Duodenal mucosa (tissue), 2 donors: ENCODE results near the gene CDK6.

Source experiments
- H3K27ac ChIP-seq: one replicate; pipeline ENCODE4 v1.7.0; 2013; ENCODE audit warnings: low read depth, low read length
- H3K27me3 ChIP-seq, 2 donors: one replicate each; pipeline ENCODE4 v1.7.0; 2013; ENCODE audit warnings: low read length in 2 of 2, control low read depth in 1 of 2; ENCODE audit not compliant: insufficient read depth in 2 of 2, control insufficient read depth in 1 of 2
- H3K36me3 ChIP-seq, 2 donors: one replicate each; pipeline ENCODE4 v1.7.0; 2013; ENCODE audit warnings: low read length in 2 of 2, control low read depth in 1 of 2; ENCODE audit not compliant: insufficient read depth in 2 of 2, control insufficient read depth in 1 of 2
- H3K4me1 ChIP-seq, 2 donors: one replicate each; pipeline ENCODE4 v1.7.0; 2013; ENCODE audit warnings: low read length in 2 of 2, control low read depth in 1 of 2; ENCODE audit not compliant: insufficient read depth in 2 of 2, control insufficient read depth in 1 of 2
- H3K4me3 ChIP-seq, 2 donors: one replicate each; pipeline ENCODE4 v1.7.0; 2013; ENCODE audit warnings: low read length in 2 of 2, low read depth in 1 of 2
- H3K9ac ChIP-seq, 2 donors: one replicate each; pipeline ENCODE4 v1.7.0; 2013; ENCODE audit warnings: low read length in 2 of 2, low read depth in 1 of 2
- H3K9me3 ChIP-seq, 2 donors: one replicate each; pipeline ENCODE4 v1.7.0; 2013; ENCODE audit warnings: low read length in 2 of 2, control low read depth in 1 of 2; ENCODE audit not compliant: control insufficient read depth in 1 of 2

The CDK6 gene

GRCh38 chr7:92682330-92682729, 154.0 kb downstream of the CDK6 start:
- no peaks in the 10 kb centered on the region for H3K27me3 ChIP-seq
- H3K4me3 ChIP-seq = no peak overlapping the region
- H3K36me3 ChIP-seq = no peaks in the 10 kb centered on the region
- no peaks in the 10 kb centered on the region for H3K9me3 ChIP-seq
- H3K27ac ChIP-seq = no peak overlapping the region
- peaks cover 13 to 25% of the 10 kb centered on the region in 2 donors for H3K4me1 ChIP-seq
- no peak overlapping the region for H3K9ac ChIP-seq

GRCh38 chr7:92681633-92682032, 154.7 kb downstream of the CDK6 start:
- Histone ChIP-seq H3K27ac (no peak overlapping the region), H3K27me3 (no peaks in the 10 kb centered on the region), H3K4me3 (no peak overlapping the region), H3K9ac (no peak overlapping the region), H3K4me1 (peaks cover 13 to 25% of the 10 kb centered on the region in 2 donors), H3K36me3 (no peaks in the 10 kb centered on the region), H3K9me3 (no peaks in the 10 kb centered on the region)

GRCh38 chr7:92680442-92680841, 155.9 kb downstream of the CDK6 start:
- Histone ChIP-seq H3K9ac (no peak overlapping the region), H3K9me3 (no peaks in the 10 kb centered on the region), H3K4me1 (peaks cover 13 to 25% of the 10 kb centered on the region in 2 donors), H3K36me3 (no peaks in the 10 kb centered on the region), H3K27me3 (no peaks in the 10 kb centered on the region), H3K27ac (no peak overlapping the region), H3K4me3 (no peak overlapping the region)

GRCh38 chr7:92678291-92678920, 158.0 kb downstream of the CDK6 start:
- H3K4me1 ChIP-seq = peaks cover 7 to 14% of the 10 kb centered on the region in 2 donors
- no peaks in the 10 kb centered on the region for H3K27me3 ChIP-seq
- no peak overlapping the region for H3K9ac ChIP-seq
- H3K36me3 ChIP-seq = no peaks in the 10 kb centered on the region
- H3K9me3 ChIP-seq = no peaks in the 10 kb centered on the region
- H3K4me3 ChIP-seq = no peak overlapping the region
- no peak overlapping the region for H3K27ac ChIP-seq

GRCh38 chr7:92674379-92674778, 162.0 kb downstream of the CDK6 start:
- H3K9ac ChIP-seq = no peak overlapping the region
- no peaks in the 10 kb centered on the region for H3K27me3 ChIP-seq
- H3K4me1 ChIP-seq = no peaks in the 10 kb centered on the region
- no peaks in the 10 kb centered on the region for H3K9me3 ChIP-seq
- H3K36me3 ChIP-seq = no peaks in the 10 kb centered on the region
- H3K4me3 ChIP-seq = no peak overlapping the region
- H3K27ac ChIP-seq = no peak overlapping the region

GRCh38 chr7:92671505-92672169, 164.7 kb downstream of the CDK6 start:
- Histone ChIP-seq H3K27ac (no peak overlapping the region), H3K36me3 (peaks cover 0 to 5% of the 10 kb centered on the region in 2 donors), H3K27me3 (no peaks in the 10 kb centered on the region), H3K9ac (no peak overlapping the region), H3K4me1 (no peaks in the 10 kb centered on the region), H3K4me3 (no peak overlapping the region), H3K9me3 (no peaks in the 10 kb centered on the region)

GRCh38 chr7:92670204-92670851, 166.0 kb downstream of the CDK6 start:
- peaks cover 0 to 5% of the 10 kb centered on the region in 2 donors for H3K36me3 ChIP-seq
- no peak overlapping the region for H3K9ac ChIP-seq
- H3K4me1 ChIP-seq = no peaks in the 10 kb centered on the region
- no peak overlapping the region for H3K27ac ChIP-seq
- no peaks in the 10 kb centered on the region for H3K27me3 ChIP-seq
- H3K4me3 ChIP-seq = no peak overlapping the region
- H3K9me3 ChIP-seq = no peaks in the 10 kb centered on the region

- no peak overlapping the region for H3K27ac ChIP-seq
- no peaks in the 10 kb centered on the region for H3K4me1 ChIP-seq
- H3K36me3 ChIP-seq = peaks cover 0 to 5% of the 10 kb centered on the region in 2 donors
- H3K9ac ChIP-seq = no peak overlapping the region
- H3K4me3 ChIP-seq = no peak overlapping the region
- no peaks in the 10 kb centered on the region for H3K9me3 ChIP-seq
- H3K27me3 ChIP-seq = no peaks in the 10 kb centered on the region
Measured at GRCh38 chr7:92669616-92670165, 166.7 kb downstream of the CDK6 start.

GRCh38 chr7:92668564-92668963, 167.8 kb downstream of the CDK6 start:
- Histone ChIP-seq H3K9ac (no peak overlapping the region), H3K4me1 (no peaks in the 10 kb centered on the region), H3K27ac (no peak overlapping the region), H3K9me3 (no peaks in the 10 kb centered on the region), H3K27me3 (no peaks in the 10 kb centered on the region), H3K4me3 (no peak overlapping the region), H3K36me3 (peaks cover 0 to 5% of the 10 kb centered on the region in 2 donors)
